HCT116 (cell line): ENCODE measurements around the gene GABRA4.

Source experiments
- CTCF ChIP-seq, 3 experiments: fragments of 200-600 bp in 1 of 3; sonication (generic) in 1 of 3; IDR thresholded peaks in 2 of 3; conservative IDR thresholded peaks in 1 of 3; 2 replicates each; pipeline ENCODE4 v1.5.1; 2012 to 2017; ENCODE audit warnings: low read depth in 2 of 3, low read length in 2 of 3, antibody characterized with exemption in 1 of 3, borderline replicate concordance in 1 of 3, control low read depth in 1 of 3, mild to moderate bottlenecking in 1 of 3, mixed read lengths in 1 of 3, mixed run types in 1 of 3, moderate library complexity in 1 of 3; ENCODE audit not compliant: insufficient read depth in 1 of 3
- EZH2 ChIP-seq: fragments of 200-600 bp; sonication (generic); IDR thresholded peaks from 2 replicates; pipeline ENCODE4 v1.6.1; 2017; ENCODE audit warnings: antibody characterized with exemption, mixed run types
- EZH2phosphoT487 ChIP-seq: fragments of 200-600 bp; IDR thresholded peaks from 2 replicates; pipeline ENCODE4 v1.6.1; 2018; ENCODE audit warnings: antibody characterized with exemption, borderline replicate concordance
- POLR2A ChIP-seq: IDR thresholded peaks from 2 replicates; pipeline ENCODE4 v1.7.0; 2011; ENCODE audit warnings: borderline replicate concordance; ENCODE audit not compliant: insufficient read depth, insufficient read length; ENCODE audit errors: extremely low read depth
- POLR2AphosphoS5 ChIP-seq: IDR thresholded peaks from 2 replicates; pipeline ENCODE4 v1.6.1; 2011; ENCODE audit warnings: mild to moderate bottlenecking, low read depth, low read length, moderate library complexity
- RAD21 ChIP-seq: IDR thresholded peaks from 2 replicates; pipeline ENCODE4 v1.6.1; 2012; ENCODE audit warnings: low read depth, mild to moderate bottlenecking
- TCF7L2 ChIP-seq: IDR thresholded peaks from 2 replicates; pipeline ENCODE4 v1.7.0; 2011; ENCODE audit warnings: borderline replicate concordance, inconsistent platforms; ENCODE audit not compliant: insufficient read depth, insufficient read length; ENCODE audit errors: extremely low read depth
- YY1 ChIP-seq: IDR thresholded peaks from 2 replicates; pipeline ENCODE4 v1.6.1; 2011; ENCODE audit warnings: low read length, low read depth, moderate library complexity, mild to moderate bottlenecking; ENCODE audit not compliant: insufficient replicate concordance; ENCODE audit errors: extremely low read depth
- ZFX ChIP-seq: fragments of 450-650 bp; IDR thresholded peaks from 2 replicates; pipeline ENCODE4 v1.6.1; 2017
- TF ChIP-seq, protein P1 (sequence below): IDR thresholded peaks from 2 replicates; pipeline ENCODE4 v1.6.1; 2012; ENCODE audit warnings: low read depth
- TF ChIP-seq, protein P2 (sequence below): IDR thresholded peaks from 2 replicates; pipeline ENCODE4 v1.6.1; 2012

GRCh38 chr4:46870411-46870810 lies 123.0 kb downstream of the GABRA4 start:
- TF ChIP-seq CTCF (IDR thresholded peaks at IDR 0.05 in 2 of 3, conservative IDR thresholded peaks at IDR 0.05 in 1 of 3; ENCODE audit: borderline replicate concordance in 1 of 3, insufficient read depth in 1 of 3, low read depth in 2 of 3, low read length in 2 of 3), result no peak
- no peak for TF ChIP-seq POLR2AphosphoS5
- no peak for TF ChIP-seq YY1
- no peak for TF ChIP-seq ZFX
- TF ChIP-seq EZH2phosphoT487, result no peak
- TF ChIP-seq, protein P1, sequence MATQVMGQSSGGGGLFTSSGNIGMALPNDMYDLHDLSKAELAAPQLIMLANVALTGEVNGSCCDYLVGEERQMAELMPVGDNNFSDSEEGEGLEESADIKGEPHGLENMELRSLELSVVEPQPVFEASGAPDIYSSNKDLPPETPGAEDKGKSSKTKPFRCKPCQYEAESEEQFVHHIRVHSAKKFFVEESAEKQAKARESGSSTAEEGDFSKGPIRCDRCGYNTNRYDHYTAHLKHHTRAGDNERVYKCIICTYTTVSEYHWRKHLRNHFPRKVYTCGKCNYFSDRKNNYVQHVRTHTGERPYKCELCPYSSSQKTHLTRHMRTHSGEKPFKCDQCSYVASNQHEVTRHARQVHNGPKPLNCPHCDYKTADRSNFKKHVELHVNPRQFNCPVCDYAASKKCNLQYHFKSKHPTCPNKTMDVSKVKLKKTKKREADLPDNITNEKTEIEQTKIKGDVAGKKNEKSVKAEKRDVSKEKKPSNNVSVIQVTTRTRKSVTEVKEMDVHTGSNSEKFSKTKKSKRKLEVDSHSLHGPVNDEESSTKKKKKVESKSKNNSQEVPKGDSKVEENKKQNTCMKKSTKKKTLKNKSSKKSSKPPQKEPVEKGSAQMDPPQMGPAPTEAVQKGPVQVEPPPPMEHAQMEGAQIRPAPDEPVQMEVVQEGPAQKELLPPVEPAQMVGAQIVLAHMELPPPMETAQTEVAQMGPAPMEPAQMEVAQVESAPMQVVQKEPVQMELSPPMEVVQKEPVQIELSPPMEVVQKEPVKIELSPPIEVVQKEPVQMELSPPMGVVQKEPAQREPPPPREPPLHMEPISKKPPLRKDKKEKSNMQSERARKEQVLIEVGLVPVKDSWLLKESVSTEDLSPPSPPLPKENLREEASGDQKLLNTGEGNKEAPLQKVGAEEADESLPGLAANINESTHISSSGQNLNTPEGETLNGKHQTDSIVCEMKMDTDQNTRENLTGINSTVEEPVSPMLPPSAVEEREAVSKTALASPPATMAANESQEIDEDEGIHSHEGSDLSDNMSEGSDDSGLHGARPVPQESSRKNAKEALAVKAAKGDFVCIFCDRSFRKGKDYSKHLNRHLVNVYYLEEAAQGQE, result no peak
- TF ChIP-seq, protein P2, sequence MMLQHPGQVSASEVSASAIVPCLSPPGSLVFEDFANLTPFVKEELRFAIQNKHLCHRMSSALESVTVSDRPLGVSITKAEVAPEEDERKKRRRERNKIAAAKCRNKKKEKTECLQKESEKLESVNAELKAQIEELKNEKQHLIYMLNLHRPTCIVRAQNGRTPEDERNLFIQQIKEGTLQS, result no peak
- TF ChIP-seq POLR2A, result no peak
- no peak for TF ChIP-seq EZH2
- TF ChIP-seq TCF7L2, result no peak
- TF ChIP-seq RAD21, result no peak
